HCT116 (cell line): ENCODE measurements around the gene TIGD2. TPM values are rescaled to one million over a fixed set of nuclear protein-coding genes. Genes with fewer than 3 reads are reported as not detected.

ENCODE experiments used
- ATAC-seq: fragments of 200-7000 bp; cut with Tn5 transposase; 2 replicates; pipeline ENCODE4 v1.9.1; 2020; ENCODE audit warnings: mild to moderate bottlenecking, moderate library complexity
- BruUV-seq: library from RNA; stranded (reverse); fragments of 400-500 nt; replicated peaks from 2 replicates; lab custom pipeline; 2021; lab: Mats Ljungman, UMichigan
- CTCF ChIA-PET: fragments of 300-600 bp; sonication (Branson Sonifier 250); formaldehyde crosslinking; loops from one replicate; lab custom pipeline; 2021; ENCODE audit warnings: antibody characterized with exemption; lab: Charles Lee
- POLR2A ChIA-PET: fragments of 300-600, 350-600 bp; sonication (Branson Sonifier 250); formaldehyde crosslinking; loops from one replicate; lab custom pipeline; 2021; ENCODE audit warnings: antibody characterized with exemption; lab: Charles Lee
- RAD21 ChIA-PET, 2 experiments: fragments of 300-600 bp; sonication (Branson Sonifier 250); formaldehyde crosslinking; loops; one replicate each; lab custom pipeline; 2023; ENCODE audit warnings: low total read pairs in 2 of 2; ENCODE audit not compliant: uncharacterized antibody in 2 of 2, unreplicated experiment in 2 of 2, low non-redundant PET in 1 of 2; lab: Charles Lee
- DNase-seq: peaks from one replicate; pipeline ENCODE4 v3.0.0-alpha.2; 2010; ENCODE audit warnings: low read depth, low spot score
- H2AFZ ChIP-seq: fragments of 200-600 bp; shearing (Covaris generic), sonication (generic); 2 replicates; pipeline ENCODE4 v1.6.1; 2017; ENCODE audit warnings: low read depth, mixed run types, mixed read lengths, antibody characterized with exemption, low read length; ENCODE audit not compliant: poor library complexity, severe bottlenecking
- H3K27ac ChIP-seq: 2 replicates; pipeline ENCODE4 v1.5.1; 2012; ENCODE audit warnings: low read depth, low read length
- H3K27me3 ChIP-seq: fragments of 200-600 bp; sonication (generic); 2 replicates; pipeline ENCODE4 v1.6.1; 2016; ENCODE audit warnings: mixed run types, low read length, mixed read lengths; ENCODE audit not compliant: insufficient read depth
- H3K36me3 ChIP-seq, 2 experiments: fragments of 200-500 bp in 1 of 2; fragments of 200-600 bp in 1 of 2; sonication (Bioruptor generic) in 1 of 2; sonication (generic) in 1 of 2; 2 replicates each; pipeline versions ENCODE4 v1.5.1 to v1.6.1; 2014 to 2016; ENCODE audit warnings: low read length in 2 of 2, inconsistent platforms in 1 of 2, mixed read lengths in 1 of 2, mixed run types in 1 of 2; ENCODE audit not compliant: insufficient read depth in 2 of 2, control insufficient read depth in 1 of 2
- H3K4me1 ChIP-seq, 2 experiments: fragments of 200-600 bp in 1 of 2; sonication (generic) in 1 of 2; 2 replicates each; pipeline versions ENCODE4 v1.5.1 to v1.6.1; 2012 to 2017; ENCODE audit warnings: low read length in 2 of 2, inconsistent platforms in 1 of 2, mild to moderate bottlenecking in 1 of 2, mixed read lengths in 1 of 2, mixed run types in 1 of 2, moderate library complexity in 1 of 2; ENCODE audit not compliant: insufficient read depth in 2 of 2, control insufficient read depth in 1 of 2
- H3K4me2 ChIP-seq: fragments of 200-600 bp; sonication (generic); 2 replicates; pipeline ENCODE4 v1.6.1; 2017; ENCODE audit warnings: mixed run types, low read length, mixed read lengths
- H3K4me3 ChIP-seq, 2 experiments: fragments of 200-600 bp in 1 of 2; sonication (generic) in 1 of 2; replicated peaks in 1 of 2; 2 replicates each; pipeline ENCODE4 v1.5.1; 2011 to 2016; ENCODE audit warnings: low read length in 2 of 2, control low read depth in 1 of 2, low read depth in 1 of 2, mild to moderate bottlenecking in 1 of 2, mixed read lengths in 1 of 2, mixed run types in 1 of 2
- H3K79me2 ChIP-seq: fragments of 200-600 bp; sonication (generic); 2 replicates; pipeline ENCODE4 v1.6.1; 2017; ENCODE audit warnings: mild to moderate bottlenecking, mixed run types, low read length, moderate library complexity, mixed read lengths; ENCODE audit not compliant: insufficient read depth
- H3K9ac ChIP-seq: fragments of 200-600 bp; sonication (generic); 2 replicates; pipeline ENCODE4 v1.6.1; 2016; ENCODE audit warnings: low read length, mixed read lengths
- H3K9me2 ChIP-seq: fragments of 200-600 bp; sonication (generic), shearing (Covaris generic); 2 replicates; pipeline ENCODE4 v1.6.1; 2017; ENCODE audit warnings: mixed run types, mild to moderate bottlenecking, moderate library complexity; ENCODE audit not compliant: insufficient read depth
- H3K9me3 ChIP-seq, 2 experiments: fragments of 200-500 bp in 1 of 2; fragments of 200-600 bp in 1 of 2; sonication (Bioruptor generic) in 1 of 2; sonication (generic) in 1 of 2; 2 replicates each; pipeline ENCODE4 v1.6.1; 2014 to 2017; ENCODE audit warnings: low read length in 2 of 2, mixed read lengths in 2 of 2, inconsistent platforms in 1 of 2, low read depth in 1 of 2, mild to moderate bottlenecking in 1 of 2, mixed run types in 1 of 2, moderate library complexity in 1 of 2; ENCODE audit not compliant: control insufficient read depth in 1 of 2, insufficient read depth in 1 of 2
- H4K20me1 ChIP-seq: fragments of 200-600 bp; sonication (generic), shearing (Covaris generic); 2 replicates; pipeline ENCODE4 v1.6.1; 2017; ENCODE audit warnings: mixed run types, mild to moderate bottlenecking, moderate library complexity; ENCODE audit not compliant: insufficient read depth
- CBX3 ChIP-seq: IDR thresholded peaks from 2 replicates; pipeline ENCODE4 v1.6.1; 2012; ENCODE audit warnings: low read depth
- CEBPB ChIP-seq: IDR thresholded peaks from 2 replicates; pipeline ENCODE4 v1.6.1; 2012; ENCODE audit warnings: low read depth
- EGR1 ChIP-seq: IDR thresholded peaks from 2 replicates; pipeline ENCODE4 v1.6.1; 2012; ENCODE audit warnings: low read depth
- EZH2 ChIP-seq: fragments of 200-600 bp; sonication (generic); IDR thresholded peaks from 2 replicates; pipeline ENCODE4 v1.6.1; 2017; ENCODE audit warnings: antibody characterized with exemption, mixed run types
- EZH2phosphoT487 ChIP-seq: fragments of 200-600 bp; IDR thresholded peaks from 2 replicates; pipeline ENCODE4 v1.6.1; 2018; ENCODE audit warnings: antibody characterized with exemption, borderline replicate concordance
- JUND ChIP-seq: IDR thresholded peaks from 2 replicates; pipeline ENCODE4 v1.6.1; 2012
- POLR2A ChIP-seq: IDR thresholded peaks from 2 replicates; pipeline ENCODE4 v1.7.0; 2011; ENCODE audit warnings: borderline replicate concordance; ENCODE audit not compliant: insufficient read depth, insufficient read length; ENCODE audit errors: extremely low read depth
- POLR2AphosphoS5 ChIP-seq: IDR thresholded peaks from 2 replicates; pipeline ENCODE4 v1.6.1; 2011; ENCODE audit warnings: mild to moderate bottlenecking, low read depth, low read length, moderate library complexity
- RAD21 ChIP-seq: IDR thresholded peaks from 2 replicates; pipeline ENCODE4 v1.6.1; 2012; ENCODE audit warnings: low read depth, mild to moderate bottlenecking
- SRF ChIP-seq: IDR thresholded peaks from 2 replicates; pipeline ENCODE4 v1.6.1; 2012; ENCODE audit warnings: low read depth
- TCF7L2 ChIP-seq: IDR thresholded peaks from 2 replicates; pipeline ENCODE4 v1.7.0; 2011; ENCODE audit warnings: borderline replicate concordance, inconsistent platforms; ENCODE audit not compliant: insufficient read depth, insufficient read length; ENCODE audit errors: extremely low read depth
- YY1 ChIP-seq: IDR thresholded peaks from 2 replicates; pipeline ENCODE4 v1.6.1; 2011; ENCODE audit warnings: low read length, low read depth, moderate library complexity, mild to moderate bottlenecking; ENCODE audit not compliant: insufficient replicate concordance; ENCODE audit errors: extremely low read depth
- ZFX ChIP-seq: fragments of 450-650 bp; IDR thresholded peaks from 2 replicates; pipeline ENCODE4 v1.6.1; 2017
- ZNF274 ChIP-seq: fragments of 200-500 bp; sonication (Bioruptor generic); IDR thresholded peaks from 2 replicates; pipeline ENCODE4 v1.6.1; 2014; ENCODE audit warnings: mild to moderate bottlenecking, low read depth, low read length, inconsistent platforms
- intact Hi-C: fragments of 100-400 bp; cut with micrococcal nuclease; formaldehyde crosslinking; loops from 2 replicates; pipeline ENCODE4 v1.10.0; 2022
- total RNA-seq: library from RNA; stranded (reverse); gene quantifications from one replicate; pipeline ENCODE4 v1.2.1, GENCODE V29; 2021; ENCODE audit not compliant: unreplicated experiment
- TF ChIP-seq, protein P1 (sequence below): IDR thresholded peaks from 2 replicates; pipeline ENCODE4 v1.6.1; 2011; ENCODE audit warnings: mild to moderate bottlenecking, low read length, moderate library complexity; ENCODE audit not compliant: insufficient replicate concordance; ENCODE audit errors: extremely low read depth
- TF ChIP-seq, protein P2 (sequence below): IDR thresholded peaks from 2 replicates; pipeline ENCODE4 v1.6.1; 2012

TIGD2 gene
- total RNA-seq, 1 experiment from 2014 or later = 10.3 TPM

DNA sequence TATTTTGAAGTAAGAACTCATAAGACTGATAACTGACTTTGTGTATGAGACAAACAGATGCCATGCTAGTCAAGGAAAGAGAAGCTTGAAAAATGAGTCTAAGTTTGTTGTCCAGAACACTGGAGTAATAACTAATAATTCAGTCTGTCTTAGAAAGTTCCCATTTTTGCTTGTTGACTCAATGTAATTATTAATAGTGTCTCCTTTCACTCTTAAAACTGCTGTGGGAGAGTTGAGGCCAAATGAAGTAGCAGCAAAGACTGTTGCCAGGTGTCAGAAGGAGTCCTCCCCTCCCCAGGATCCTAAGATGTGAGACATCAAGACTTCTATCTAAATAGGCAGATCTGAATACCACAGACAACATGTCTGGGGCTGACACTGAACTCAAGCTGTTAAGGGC, 33.6 kb upstream of the TIGD2 start:
- Histone ChIP-seq H3K36me3 (no peaks in the 10 kb centered on the region), H3K27ac (no peak overlapping the region), H3K27me3 (no peaks in the 10 kb centered on the region), H3K4me1 (no peaks in the 10 kb centered on the region), H2AFZ (no peak overlapping the region), H3K4me3 (no peak overlapping the region), H3K79me2 (no peaks in the 10 kb centered on the region), H3K9me2 (no peaks in the 10 kb centered on the region), H3K9ac (no peak overlapping the region), H4K20me1 (no peaks in the 10 kb centered on the region), H3K4me2 (no peak overlapping the region), H3K9me3 (no peaks in the 10 kb centered on the region)
- CTCF ChIA-PET = no interaction called here
- intact Hi-C loops = no loop called here
- POLR2A ChIA-PET = no interaction called here
- no peak for TF ChIP-seq EGR1
- TF ChIP-seq RAD21 = no peak
- no peak for TF ChIP-seq TCF7L2
- TF ChIP-seq, protein P1, sequence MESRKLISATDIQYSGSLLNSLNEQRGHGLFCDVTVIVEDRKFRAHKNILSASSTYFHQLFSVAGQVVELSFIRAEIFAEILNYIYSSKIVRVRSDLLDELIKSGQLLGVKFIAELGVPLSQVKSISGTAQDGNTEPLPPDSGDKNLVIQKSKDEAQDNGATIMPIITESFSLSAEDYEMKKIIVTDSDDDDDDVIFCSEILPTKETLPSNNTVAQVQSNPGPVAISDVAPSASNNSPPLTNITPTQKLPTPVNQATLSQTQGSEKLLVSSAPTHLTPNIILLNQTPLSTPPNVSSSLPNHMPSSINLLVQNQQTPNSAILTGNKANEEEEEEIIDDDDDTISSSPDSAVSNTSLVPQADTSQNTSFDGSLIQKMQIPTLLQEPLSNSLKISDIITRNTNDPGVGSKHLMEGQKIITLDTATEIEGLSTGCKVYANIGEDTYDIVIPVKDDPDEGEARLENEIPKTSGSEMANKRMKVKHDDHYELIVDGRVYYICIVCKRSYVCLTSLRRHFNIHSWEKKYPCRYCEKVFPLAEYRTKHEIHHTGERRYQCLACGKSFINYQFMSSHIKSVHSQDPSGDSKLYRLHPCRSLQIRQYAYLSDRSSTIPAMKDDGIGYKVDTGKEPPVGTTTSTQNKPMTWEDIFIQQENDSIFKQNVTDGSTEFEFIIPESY = no peak
- TF ChIP-seq POLR2A = no peak
- TF ChIP-seq SRF = no peak
- TF ChIP-seq EZH2 = no peak
- TF ChIP-seq YY1 = no peak
- no peak for TF ChIP-seq CBX3
- no peak for ATAC-seq
- DNase-seq = no peak
- RAD21 ChIA-PET = no interaction called here
- no TSS peak for BruUV-seq

- Histone ChIP-seq H3K79me2 (no peaks in the 10 kb centered on the region), H3K4me1 (no peaks in the 10 kb centered on the region), H3K4me2 (no peak overlapping the region), H3K4me3 (no peak overlapping the region), H3K9me3 (no peaks in the 10 kb centered on the region), H4K20me1 (no peaks in the 10 kb centered on the region), H3K9ac (no peak overlapping the region), H3K27me3 (no peaks in the 10 kb centered on the region), H3K9me2 (no peaks in the 10 kb centered on the region), H2AFZ (no peak overlapping the region), H3K36me3 (no peaks in the 10 kb centered on the region), H3K27ac (no peak overlapping the region)
- BruUV-seq = no TSS peak
- ChIA-PET RAD21 (no interaction called here), POLR2A (no interaction called here), CTCF (no interaction called here)
- ATAC-seq (no peak), DNase-seq (no peak)
- intact Hi-C loops = no loop called here
- TF ChIP-seq POLR2AphosphoS5 (no peak), ZNF274 (no peak), POLR2A (no peak), SRF (no peak), ZFX (no peak), YY1 (no peak), EZH2 (no peak), EZH2phosphoT487 (no peak), CEBPB (no peak), JUND (no peak), CBX3 (no peak)
- TF ChIP-seq, protein P2, sequence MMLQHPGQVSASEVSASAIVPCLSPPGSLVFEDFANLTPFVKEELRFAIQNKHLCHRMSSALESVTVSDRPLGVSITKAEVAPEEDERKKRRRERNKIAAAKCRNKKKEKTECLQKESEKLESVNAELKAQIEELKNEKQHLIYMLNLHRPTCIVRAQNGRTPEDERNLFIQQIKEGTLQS = no peak
Measured at GRCh38 chr4:89078300-89078699, 33.0 kb upstream of the TIGD2 start.
